Body of pancreas (tissue), 4 donors: ENCODE data around the gene PTPRD. TPM values are rescaled to one million over a fixed set of nuclear protein-coding genes. Genes with fewer than 3 reads are reported as not detected.

Source experiments
- ATAC-seq: fragments of 150-250 bp; one replicate; pipeline ENCODE4 v1.9.1; 2016
- DNase-seq, 4 donors: peaks; one replicate each; pipeline ENCODE4 v3.0.0-alpha.2; 2019
- H3K27ac ChIP-seq, 4 donors: fragments of 200-600 bp; sonication (generic); 1 replicate in 3 of 4; 2 replicates in 1 of 4; pipeline versions ENCODE4 v1.5.1 to v1.6.1; 2016 to 2019; ENCODE audit warnings: mild to moderate bottlenecking in 1 of 4, mixed read lengths in 1 of 4, moderate library complexity in 1 of 4
- H3K27me3 ChIP-seq, 2 donors: fragments of 200-600 bp; sonication (generic); one replicate each; pipeline ENCODE4 v1.6.0; 2016; ENCODE audit warnings: mild to moderate bottlenecking in 1 of 2
- H3K36me3 ChIP-seq, 2 donors: fragments of 200-600 bp; sonication (generic); replicated peaks in 1 of 2; 2 replicates each; pipeline ENCODE4 v1.5.1; 2016; ENCODE audit warnings: low read depth in 2 of 2; ENCODE audit not compliant: insufficient read depth in 1 of 2
- H3K4me1 ChIP-seq: fragments of 200-600 bp; sonication (generic); one replicate; pipeline ENCODE4 v1.6.0; 2016
- H3K4me3 ChIP-seq, 2 donors: fragments of 200-600 bp; sonication (generic); 1 replicate in 1 of 2; 2 replicates in 1 of 2; pipeline ENCODE4 v1.5.1; 2016 to 2019
- H3K9me3 ChIP-seq, 3 donors: fragments of 200-600 bp; sonication (generic); 1 replicate in 2 of 3; 2 replicates in 1 of 3; pipeline ENCODE4 v1.5.1; 2016
- CTCF ChIP-seq, 7 experiments: fragments of 450-650 bp in 4 of 7; fragments of 200-600 bp in 3 of 7; sonication (generic) in 3 of 7; IDR thresholded peaks; one replicate each; pipeline ENCODE4 v1.5.1; 2016 to 2019; ENCODE audit warnings: antibody characterized with exemption in 7 of 7
- POLR2A ChIP-seq, 3 donors: fragments of 450-650 bp; IDR thresholded peaks; one replicate each; pipeline ENCODE4 v1.6.1; 2016; ENCODE audit warnings: antibody characterized with exemption in 3 of 3, mild to moderate bottlenecking in 2 of 3
- WGBS, 2 donors: methylation state at CpG; one replicate each; pipeline ENCODE4 v1.1.5; 2017; 5-methylcytosine and 5-hydroxymethylcytosine counted together
- intact Hi-C: fragments of 100-400 bp; cut with DNase I; formaldehyde crosslinking; loops from one replicate; pipeline ENCODE4 v1.15.1; 2023
- total RNA-seq, 2 donors: library from RNA; depleted of rRNA; stranded (reverse); fragments of >200 nt; gene quantifications; one replicate each; pipeline ENCODE4 v1.1.0, GENCODE V29; 2016

PTPRD gene
- total RNA-seq, 2 donors from 2014 or later: 4.3 to 4.9 TPM

GRCh38 chr9:8725635-8726034 is 1887.2 kb downstream of the PTPRD start:
- ATAC-seq: no peak
- Histone ChIP-seq H3K4me1 (no peaks in the 10 kb centered on the region), H3K36me3 (no peaks in the 10 kb centered on the region), H3K27me3 (no peaks in the 10 kb centered on the region), H3K4me3 (no peak overlapping the region), H3K9me3 (no peaks in the 10 kb centered on the region), H3K27ac (no peak overlapping the region)
- 0 to 60% methylated on average over 1 of the region's 1 CpG for WGBS, 2 donors
- TF ChIP-seq POLR2A (IDR thresholded peaks at IDR 0.05) (no peak), CTCF (IDR thresholded peaks at IDR 0.05) (no peak)
- intact Hi-C loops: no loop called here
- no peak for DNase-seq

GRCh38 chr9:8724284-8725018 is 1888.4 kb downstream of the PTPRD start:
- Histone ChIP-seq H3K4me1 (no peaks in the 10 kb centered on the region), H3K27ac (no peak overlapping the region), H3K4me3 (no peak overlapping the region), H3K9me3 (no peaks in the 10 kb centered on the region), H3K27me3 (no peaks in the 10 kb centered on the region), H3K36me3 (no peaks in the 10 kb centered on the region)
- ATAC-seq (no peak), DNase-seq (no peak)
- TF ChIP-seq CTCF (IDR thresholded peaks at IDR 0.05) (no peak), POLR2A (IDR thresholded peaks at IDR 0.05) (no peak)
- intact Hi-C loops: no loop called here
- WGBS, 2 donors: 74 to 79% methylated on average over 11 of the region's 11 CpGs

GRCh38 chr9:8723195-8723594 is 1889.6 kb downstream of the PTPRD start:
- intact Hi-C loops: no loop called here
- Histone ChIP-seq H3K27ac (no peak overlapping the region), H3K4me1 (no peaks in the 10 kb centered on the region), H3K4me3 (no peak overlapping the region), H3K27me3 (no peaks in the 10 kb centered on the region), H3K36me3 (no peaks in the 10 kb centered on the region), H3K9me3 (no peaks in the 10 kb centered on the region)
- DNase-seq: no peak
- WGBS, 2 donors: 80 to 83% methylated on average over 5 of the region's 5 CpGs
- no peak for TF ChIP-seq POLR2A (IDR thresholded peaks at IDR 0.05)
- TF ChIP-seq CTCF (IDR thresholded peaks at IDR 0.05): no peak
- no peak for ATAC-seq

- Histone ChIP-seq H3K9me3 (no peaks in the 10 kb centered on the region), H3K27ac (no peak overlapping the region), H3K27me3 (no peaks in the 10 kb centered on the region), H3K4me1 (no peaks in the 10 kb centered on the region), H3K36me3 (no peaks in the 10 kb centered on the region), H3K4me3 (no peak overlapping the region)
- TF ChIP-seq CTCF (IDR thresholded peaks at IDR 0.05): no peak
- DNase-seq (no peak), ATAC-seq (no peak)
- intact Hi-C loops: no loop called here
- WGBS, 2 donors: 18 to 44% methylated on average over 1 of the region's 1 CpG
These were observed 1892.8 kb downstream of the PTPRD start for GRCh38 chr9:8719833-8720486.
